ENCODE results near the gene SLC34A1.

The SLC34A1 gene

GRCh38 chr5:177367981-177368868 is 16.0 kb upstream of the SLC34A1 start:
- no peak for TF ChIP-seq CTCF (IDR thresholded peaks at IDR 0.05; ENCODE audit: low read depth, low read length)
- H3K4me3 ChIP-seq (replicated peaks in 1 of 2; ENCODE audit: low read depth in 2 of 2, low read length in 2 of 2): no peak overlapping the region
- no peak for DNase-seq (ENCODE audit: low read depth in 2 of 2)

- no peak overlapping the region for H3K4me3 ChIP-seq (replicated peaks in 1 of 2; ENCODE audit: low read depth in 2 of 2, low read length in 2 of 2)
- peak; percentile 82 for TF ChIP-seq CTCF (IDR thresholded peaks at IDR 0.05; ENCODE audit: low read depth, low read length)
- peak; percentile 25 to 32 for DNase-seq (ENCODE audit: low read depth in 2 of 2)
These were observed 15.2 kb upstream of the SLC34A1 start for GRCh38 chr5:177368869-177369644.

- no peak overlapping the region for H3K4me3 ChIP-seq (replicated peaks in 1 of 2; ENCODE audit: low read depth in 2 of 2, low read length in 2 of 2)
- DNase-seq (ENCODE audit: low read depth in 2 of 2): no peak
- TF ChIP-seq CTCF (IDR thresholded peaks at IDR 0.05; ENCODE audit: low read depth, low read length): no peak
These were observed 14.4 kb upstream of the SLC34A1 start for GRCh38 chr5:177369645-177370440.

- peak overlapping the region; percentile 59 to 61 for H3K4me3 ChIP-seq (replicated peaks in 1 of 2; ENCODE audit: low read depth in 2 of 2, low read length in 2 of 2)
- peak; percentile 69 for TF ChIP-seq CTCF (IDR thresholded peaks at IDR 0.05; ENCODE audit: low read depth, low read length)
- DNase-seq (ENCODE audit: low read depth in 2 of 2): peak; percentile 81 to 96
These were observed 13.6 kb upstream of the SLC34A1 start for GRCh38 chr5:177370488-177371119.

- H3K4me3 ChIP-seq (replicated peaks in 1 of 2; ENCODE audit: low read depth in 2 of 2, low read length in 2 of 2): peak overlapping the region; percentile 59 to 61
- TF ChIP-seq CTCF (IDR thresholded peaks at IDR 0.05; ENCODE audit: low read depth, low read length): no peak
- DNase-seq (ENCODE audit: low read depth in 2 of 2): no peak
These were observed 12.9 kb upstream of the SLC34A1 start for GRCh38 chr5:177371120-177372033.
